ENCODE measurements around the gene PODXL2. TPM values are rescaled to one million over a fixed set of nuclear protein-coding genes. Genes with fewer than 3 reads are reported as not detected.

PODXL2 gene
- polyA plus RNA-seq (2012; ENCODE audit: low read depth, missing spikeins), result 4.0 TPM

DNA sequence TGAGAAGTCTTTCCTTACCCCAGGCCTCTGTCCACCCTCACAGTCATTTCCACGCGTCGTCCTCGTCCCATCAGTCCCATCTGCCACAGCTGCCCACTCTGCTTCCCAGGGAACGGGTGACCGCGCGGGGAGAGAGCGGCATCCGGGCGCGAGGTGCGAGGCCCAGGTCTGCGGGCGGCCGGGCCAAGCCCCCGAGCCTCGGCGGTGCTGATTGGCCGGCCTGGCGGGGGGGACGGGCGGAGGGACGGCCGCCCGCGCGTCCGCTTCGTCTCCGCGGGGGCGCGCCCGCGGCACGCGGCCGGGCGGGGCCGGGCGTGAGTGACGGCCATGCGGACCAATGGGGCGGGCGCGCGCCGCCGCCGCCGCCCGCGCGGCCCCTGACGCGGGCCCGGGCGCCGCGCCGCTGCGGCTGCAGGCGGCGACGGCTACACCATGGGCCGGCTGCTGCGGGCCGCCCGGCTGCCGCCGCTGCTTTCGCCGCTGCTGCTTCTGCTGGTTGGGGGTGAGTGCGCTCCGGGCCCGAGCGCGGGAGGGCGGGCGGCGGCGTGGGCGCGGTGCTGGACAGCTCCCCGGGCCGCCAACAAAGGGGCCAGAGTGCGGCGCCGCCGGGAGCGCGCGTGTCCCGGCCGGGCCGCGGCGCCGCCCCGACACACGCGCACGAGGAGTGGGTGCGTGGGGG, at the start of gene PODXL2:
PODXL2 (plus strand) TSS at position 398 of the 679 bp plus-strand sequence; CDS start at position 433, 35 bp downstream.
- no peak for TF ChIP-seq SPI1 (IDR thresholded peaks at IDR 0.05; ENCODE audit: low read depth, low read length)
- TF ChIP-seq POLR2A (IDR thresholded peaks at IDR 0.05; ENCODE audit: low read depth, low read length), result no peak
- TF ChIP-seq POU2F2 (IDR thresholded peaks at IDR 0.05; ENCODE audit: low read depth, low read length), result no peak
- no peak for TF ChIP-seq TAF1 (IDR thresholded peaks at IDR 0.05; ENCODE audit: low read depth, low read length)
- no peak for TF ChIP-seq PAX5 (IDR thresholded peaks at IDR 0.05; ENCODE audit: insufficient read depth, low read length, severe bottlenecking)
- no peak for TF ChIP-seq POLR2AphosphoS5 (IDR thresholded peaks at IDR 0.05; ENCODE audit: low read depth, low read length)
- DNase-seq (ENCODE audit: insufficient read length, low spot score) (peak; percentile 77), FAIRE-seq (no peak)

DNA sequence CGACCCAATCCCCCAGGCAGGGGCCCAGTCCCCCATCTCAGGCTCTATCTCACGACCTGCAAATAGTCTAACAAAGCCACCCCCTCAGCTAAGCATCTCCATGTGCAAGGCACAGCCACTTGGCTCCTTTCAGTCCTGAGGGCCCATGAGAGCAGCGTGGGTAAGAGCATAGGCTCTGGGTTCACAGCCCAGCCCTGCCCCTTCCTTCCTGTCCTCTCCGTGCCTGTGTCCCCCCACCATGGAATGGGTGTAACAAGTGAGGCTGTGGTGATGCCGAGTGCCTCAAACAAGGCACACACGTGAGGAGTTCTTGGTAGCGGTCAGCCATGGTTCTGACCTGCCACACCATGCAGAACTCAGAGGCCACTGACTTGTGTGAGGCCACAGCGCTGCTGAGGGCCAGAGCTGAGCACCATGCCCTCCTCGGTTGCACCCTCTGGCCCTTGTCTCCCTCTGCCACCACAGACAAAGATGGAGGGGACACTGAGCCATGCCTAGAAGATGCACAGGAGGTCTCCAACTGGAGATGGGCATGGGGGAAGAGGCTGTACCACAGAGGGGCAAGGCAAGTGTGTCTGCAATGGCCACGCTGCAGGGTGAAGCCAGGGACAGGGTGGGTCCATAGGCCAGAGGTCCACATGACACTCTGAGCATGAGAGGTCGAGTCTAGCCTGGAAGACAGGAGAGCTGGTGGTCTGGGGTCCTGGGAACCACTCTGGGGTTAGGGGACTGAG, 48.5 kb upstream of the PODXL2 start:
- no peak for FAIRE-seq
- no peak for DNase-seq (ENCODE audit: insufficient read length, low spot score)
- TF ChIP-seq POU2F2 (IDR thresholded peaks at IDR 0.05; ENCODE audit: low read depth, low read length) (no peak), TAF1 (IDR thresholded peaks at IDR 0.05; ENCODE audit: low read depth, low read length) (no peak), POLR2A (IDR thresholded peaks at IDR 0.05; ENCODE audit: low read depth, low read length) (no peak), POLR2AphosphoS5 (IDR thresholded peaks at IDR 0.05; ENCODE audit: low read depth, low read length) (no peak), SPI1 (IDR thresholded peaks at IDR 0.05; ENCODE audit: low read depth, low read length) (no peak), PAX5 (IDR thresholded peaks at IDR 0.05; ENCODE audit: insufficient read depth, low read length, severe bottlenecking) (no peak)

- DNase-seq (ENCODE audit: insufficient read length, low spot score), result no peak
- no peak for TF ChIP-seq SPI1 (IDR thresholded peaks at IDR 0.05; ENCODE audit: low read depth, low read length)
- FAIRE-seq, result no peak
Observed at GRCh38 chr3:127584734-127585133, 44.3 kb upstream of the PODXL2 start.

DNA sequence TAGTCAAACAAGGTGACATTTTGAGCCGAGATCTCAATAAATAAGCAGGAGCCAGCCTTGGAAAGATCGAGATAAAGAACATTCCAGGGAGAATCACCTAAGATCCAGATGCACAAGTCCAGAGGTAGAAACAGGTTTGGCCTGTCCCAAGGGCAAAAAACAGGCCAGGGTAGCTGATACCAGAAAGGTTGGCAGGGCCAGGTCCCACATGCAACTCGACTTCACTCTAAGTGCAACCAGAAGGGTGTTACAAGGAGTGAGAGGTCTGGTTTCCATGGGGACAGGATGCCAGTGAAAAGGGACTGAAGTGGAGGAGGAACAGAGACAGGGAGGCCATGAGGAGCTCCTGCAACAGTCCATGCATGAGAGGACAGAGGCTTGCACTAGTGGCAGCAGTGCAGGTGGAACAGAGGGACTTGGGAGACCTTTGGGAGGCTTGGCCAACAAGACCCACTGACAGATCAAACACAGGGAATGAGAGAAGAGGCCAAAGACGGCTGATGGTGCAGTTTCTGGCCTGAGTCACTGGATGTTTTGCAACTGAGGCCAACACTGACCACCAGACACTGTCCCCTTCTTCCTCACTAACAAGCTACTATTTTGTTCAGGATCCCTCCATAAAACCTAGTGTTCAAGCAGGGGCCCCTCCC, 43.7 kb upstream of the PODXL2 start:
- FAIRE-seq (peak; percentile 20), DNase-seq (ENCODE audit: insufficient read length, low spot score) (no peak)
- TF ChIP-seq POU2F2 (IDR thresholded peaks at IDR 0.05; ENCODE audit: low read depth, low read length), result no peak
- no peak for TF ChIP-seq TAF1 (IDR thresholded peaks at IDR 0.05; ENCODE audit: low read depth, low read length)
- TF ChIP-seq POLR2A (IDR thresholded peaks at IDR 0.05; ENCODE audit: low read depth, low read length), result no peak
- TF ChIP-seq POLR2AphosphoS5 (IDR thresholded peaks at IDR 0.05; ENCODE audit: low read depth, low read length), result no peak
- no peak for TF ChIP-seq SPI1 (IDR thresholded peaks at IDR 0.05; ENCODE audit: low read depth, low read length)
- no peak for TF ChIP-seq PAX5 (IDR thresholded peaks at IDR 0.05; ENCODE audit: insufficient read depth, low read length, severe bottlenecking)

GRCh38 chr3:127585813-127586413, 43.1 kb upstream of the PODXL2 start:
- no peak for FAIRE-seq
- DNase-seq (ENCODE audit: insufficient read length, low spot score), result no peak
- no peak for TF ChIP-seq SPI1 (IDR thresholded peaks at IDR 0.05; ENCODE audit: low read depth, low read length)
- no peak for TF ChIP-seq TAF1 (IDR thresholded peaks at IDR 0.05; ENCODE audit: low read depth, low read length)
- no peak for TF ChIP-seq POLR2AphosphoS5 (IDR thresholded peaks at IDR 0.05; ENCODE audit: low read depth, low read length)
- no peak for TF ChIP-seq POLR2A (IDR thresholded peaks at IDR 0.05; ENCODE audit: low read depth, low read length)

- no peak for TF ChIP-seq PAX5 (IDR thresholded peaks at IDR 0.05; ENCODE audit: insufficient read depth, low read length, severe bottlenecking)
- TF ChIP-seq POLR2A (IDR thresholded peaks at IDR 0.05; ENCODE audit: low read depth, low read length), result no peak
- FAIRE-seq, result no peak
- DNase-seq (ENCODE audit: insufficient read length, low spot score), result no peak
Observed at GRCh38 chr3:127587876-127588275, 41.1 kb upstream of the PODXL2 start.

- TF ChIP-seq POLR2AphosphoS5 (IDR thresholded peaks at IDR 0.05; ENCODE audit: low read depth, low read length) (no peak), SPI1 (IDR thresholded peaks at IDR 0.05; ENCODE audit: low read depth, low read length) (no peak), TAF1 (IDR thresholded peaks at IDR 0.05; ENCODE audit: low read depth, low read length) (no peak), PAX5 (IDR thresholded peaks at IDR 0.05; ENCODE audit: insufficient read depth, low read length, severe bottlenecking) (no peak)
- FAIRE-seq (peak; percentile 35), DNase-seq (ENCODE audit: insufficient read length, low spot score) (no peak)
Observed at GRCh38 chr3:127588806-127589577, 40.0 kb upstream of the PODXL2 start.

DNA sequence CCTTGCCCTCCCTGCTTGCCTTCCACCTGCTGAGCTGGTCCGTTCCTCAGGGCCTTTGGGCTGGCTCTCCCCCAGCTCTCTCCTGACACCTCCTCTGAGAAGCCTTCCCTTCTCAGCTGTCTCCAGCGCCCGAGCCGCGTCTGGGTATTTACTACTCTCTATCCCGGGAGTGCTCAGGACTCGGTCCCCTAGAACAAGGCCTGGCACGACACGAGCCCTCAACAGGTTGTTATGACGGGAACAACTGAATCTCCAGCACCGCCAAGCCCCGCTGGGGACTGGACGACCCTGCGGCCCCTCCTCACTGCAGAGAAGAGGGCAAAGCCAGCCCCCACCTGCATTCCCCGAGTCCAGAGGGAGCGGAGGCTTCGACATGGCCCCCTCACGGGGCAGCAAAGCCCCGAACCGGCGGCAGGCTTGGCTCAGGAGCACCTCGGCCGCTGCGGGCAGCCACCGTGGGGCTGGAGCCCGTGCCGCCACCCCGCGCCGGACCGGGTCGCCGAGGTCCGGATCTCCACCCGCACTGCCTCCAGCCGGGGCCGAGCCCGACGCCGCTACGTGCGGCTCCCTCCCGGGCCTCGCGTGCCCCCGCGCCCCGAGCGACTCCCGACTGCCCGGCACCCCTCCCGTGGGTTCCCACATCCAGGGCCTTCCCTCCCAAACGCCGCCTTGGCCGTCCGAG, 39.2 kb upstream of the PODXL2 start:
- TF ChIP-seq TAF1 (IDR thresholded peaks at IDR 0.05; ENCODE audit: low read depth, low read length) (no peak), SPI1 (IDR thresholded peaks at IDR 0.05; ENCODE audit: low read depth, low read length) (no peak), POU2F2 (IDR thresholded peaks at IDR 0.05; ENCODE audit: low read depth, low read length) (no peak)
- DNase-seq (ENCODE audit: insufficient read length, low spot score) (no peak), FAIRE-seq (peak; percentile 76)

DNA sequence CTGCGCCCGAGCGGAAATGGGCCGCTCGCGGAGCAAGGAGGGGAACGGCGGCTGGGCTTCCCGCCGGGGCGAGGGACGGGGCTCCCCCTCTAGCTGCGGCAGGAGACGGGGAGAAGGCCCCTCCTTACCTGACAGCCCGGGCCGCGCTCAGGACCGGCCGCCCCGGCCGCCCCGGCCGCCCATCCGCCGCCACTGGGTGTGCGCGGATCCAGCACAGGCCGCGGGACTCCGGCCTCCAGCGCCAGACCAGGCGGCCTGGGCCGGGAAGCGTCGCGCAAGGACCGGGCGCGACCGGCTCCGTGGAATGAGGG, 38.7 kb upstream of the PODXL2 start:
- DNase-seq (ENCODE audit: insufficient read length, low spot score) (peak; percentile 59), FAIRE-seq (no peak)
- TF ChIP-seq POLR2AphosphoS5 (IDR thresholded peaks at IDR 0.05; ENCODE audit: low read depth, low read length) (peak; percentile 4; the same call in 1 of the 2 replicates), PAX5 (IDR thresholded peaks at IDR 0.05; ENCODE audit: insufficient read depth, low read length, severe bottlenecking) (no peak)
